GM06990 (cell line): ENCODE measurements around the gene NFAT5.
"Not testable (repeated sequence)": the region's sequence is repeated elsewhere in the genome, so short reads cannot be mapped to it uniquely, and the experiment has no call there.

Experiments used
- DNase-seq: peaks from one replicate; pipeline ENCODE4 v3.0.0-alpha.2; 2011; ENCODE audit not compliant: insufficient read length; ENCODE audit errors: extremely low read depth
- H3K27me3 ChIP-seq: replicated peaks from 2 replicates; pipeline ENCODE4 v1.6.0; 2011; ENCODE audit warnings: low read length; ENCODE audit not compliant: control insufficient read depth, insufficient read depth
- H3K36me3 ChIP-seq: 2 replicates; pipeline ENCODE4 v1.5.1; 2011; ENCODE audit warnings: low read length; ENCODE audit not compliant: control insufficient read depth, insufficient read depth
- H3K4me3 ChIP-seq: replicated peaks from 2 replicates; pipeline ENCODE4 v1.5.1; 2011; ENCODE audit warnings: low read depth, mild to moderate bottlenecking, control low read depth, low read length
- CTCF ChIP-seq: IDR thresholded peaks from 2 replicates; pipeline ENCODE4 v1.5.1; 2011; ENCODE audit warnings: low read length, control low read depth, mild to moderate bottlenecking, inconsistent platforms; ENCODE audit not compliant: insufficient read depth, poor library complexity, severe bottlenecking

NFAT5 gene

DNA sequence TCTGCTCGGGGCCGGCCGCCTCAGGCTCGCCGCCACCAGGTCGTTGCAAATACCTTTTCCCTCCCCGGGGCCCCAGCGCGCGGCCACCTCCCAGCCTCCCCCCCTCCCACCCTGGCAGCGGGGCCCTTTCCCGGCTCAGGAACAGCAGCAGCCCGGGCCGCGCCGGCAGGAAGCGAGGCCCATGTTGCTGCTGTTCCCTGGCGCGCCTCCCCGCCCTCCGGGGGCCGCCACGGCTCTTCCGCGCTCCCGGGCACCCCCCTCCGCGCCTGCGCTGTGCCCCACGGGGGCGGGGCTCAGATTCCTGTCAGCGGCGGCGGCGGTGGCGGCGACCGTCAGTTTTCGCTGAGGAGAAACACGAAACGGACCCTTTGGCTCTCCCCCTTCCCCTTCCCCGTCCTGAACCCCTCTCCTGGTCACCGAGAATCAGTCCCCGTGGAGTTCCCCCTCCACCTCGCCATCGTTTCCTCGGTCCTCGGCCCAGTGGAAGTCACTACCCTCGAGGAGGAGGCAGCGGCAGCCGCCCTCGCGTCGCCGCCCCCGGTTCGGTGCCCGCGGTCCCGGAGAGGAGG, at the start of gene NFAT5:
TSS of gene NFAT5 (plus strand) at position 296 of the 569 bp plus-strand sequence. CDS start 336 bp downstream, outside the sequence.
- Histone ChIP-seq H3K36me3 (no peaks in the 10 kb centered on the region), H3K27me3 (no peaks in the 10 kb centered on the region), H3K4me3 (peak within 1 kb of the TSS; percentile 90)
- DNase-seq = peak; percentile 91
- no peak for TF ChIP-seq CTCF

DNA sequence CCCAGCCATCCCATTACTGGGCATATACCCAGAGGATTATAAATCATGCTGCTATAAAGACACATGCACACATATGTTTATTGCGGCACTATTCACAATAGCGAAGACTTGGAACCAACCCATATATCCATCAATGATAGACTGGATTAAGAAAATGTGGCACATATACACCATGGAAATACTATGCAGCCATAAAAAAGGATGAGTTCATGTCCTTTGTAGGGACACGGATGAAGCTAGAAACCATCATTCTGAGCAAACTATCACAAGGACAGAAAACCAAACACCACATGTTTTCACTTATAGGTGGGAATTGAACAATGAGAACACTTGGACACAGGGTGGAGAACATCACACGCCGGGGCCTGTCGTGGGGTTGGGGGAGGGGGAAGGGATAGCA, 47.9 kb upstream of the NFAT5 start:
- not testable (repeated sequence) for DNase-seq, H3K27me3 ChIP-seq, H3K4me3 ChIP-seq, H3K36me3 ChIP-seq

DNA sequence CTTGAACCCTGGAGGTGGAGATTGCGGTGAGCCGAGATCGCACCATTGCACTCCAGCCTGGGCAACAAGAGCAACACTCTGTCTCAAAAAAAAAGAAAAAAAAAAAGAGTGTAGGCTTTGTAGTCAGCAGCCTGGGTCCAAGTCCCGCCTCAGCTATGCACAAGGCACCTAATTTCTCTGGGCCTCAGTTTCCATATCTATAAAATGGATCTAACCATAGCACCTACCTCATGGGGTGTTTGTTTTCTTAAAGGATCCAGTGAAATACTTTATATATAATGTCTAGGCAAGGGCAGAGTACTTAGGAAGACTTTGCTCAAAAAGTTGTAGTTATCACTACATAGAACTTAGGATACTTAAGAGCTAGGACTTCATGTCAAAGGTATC, 45.4 kb upstream of the NFAT5 start:
- Histone ChIP-seq H3K4me3 (no peak overlapping the region), H3K27me3 (no peaks in the 10 kb centered on the region), H3K36me3 (no peaks in the 10 kb centered on the region)
- DNase-seq = no peak
- no peak for TF ChIP-seq CTCF

DNA sequence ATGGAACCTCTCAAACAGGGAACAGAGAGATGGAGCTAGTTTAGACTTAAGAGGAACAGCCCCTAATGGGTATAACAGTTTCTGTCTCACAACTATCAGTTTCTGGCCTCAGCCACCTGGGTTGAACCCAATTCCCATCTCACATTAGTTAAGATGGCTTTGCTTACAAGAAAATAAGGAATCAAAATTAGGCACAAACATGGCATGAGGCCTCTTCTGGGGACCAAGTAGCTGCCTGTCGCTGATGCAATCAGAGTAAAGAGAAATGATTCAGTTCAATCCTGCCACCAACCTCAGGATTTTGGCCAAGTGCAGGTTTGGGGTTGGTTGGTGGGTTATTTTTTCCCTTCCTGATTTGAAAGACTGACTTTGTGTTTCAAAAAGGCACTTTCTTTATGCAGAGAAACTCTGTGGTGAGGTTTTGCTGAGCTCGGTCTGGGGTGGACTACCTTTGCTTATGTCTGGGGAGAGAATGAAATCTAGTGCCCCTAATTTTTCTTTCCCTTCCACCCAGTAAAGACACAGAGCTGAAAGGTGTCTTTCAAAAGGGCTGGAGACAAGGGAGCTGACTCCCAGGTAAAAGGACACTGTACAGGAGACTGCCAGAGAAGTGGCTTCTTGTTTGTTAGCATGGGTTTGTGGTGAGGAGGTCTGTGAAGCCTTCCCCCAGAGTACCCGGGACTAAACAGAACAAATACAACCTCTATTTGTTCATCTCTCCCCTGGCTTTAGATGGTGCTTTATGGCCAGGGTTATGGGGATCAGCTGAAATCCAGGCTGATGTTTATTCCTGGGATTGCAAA, 44.8 kb upstream of the NFAT5 start:
- H3K4me3 ChIP-seq = no peak overlapping the region
- H3K27me3 ChIP-seq = no peaks in the 10 kb centered on the region
- H3K36me3 ChIP-seq = no peaks in the 10 kb centered on the region
- DNase-seq = peak; percentile 29
- no peak for TF ChIP-seq CTCF

DNA sequence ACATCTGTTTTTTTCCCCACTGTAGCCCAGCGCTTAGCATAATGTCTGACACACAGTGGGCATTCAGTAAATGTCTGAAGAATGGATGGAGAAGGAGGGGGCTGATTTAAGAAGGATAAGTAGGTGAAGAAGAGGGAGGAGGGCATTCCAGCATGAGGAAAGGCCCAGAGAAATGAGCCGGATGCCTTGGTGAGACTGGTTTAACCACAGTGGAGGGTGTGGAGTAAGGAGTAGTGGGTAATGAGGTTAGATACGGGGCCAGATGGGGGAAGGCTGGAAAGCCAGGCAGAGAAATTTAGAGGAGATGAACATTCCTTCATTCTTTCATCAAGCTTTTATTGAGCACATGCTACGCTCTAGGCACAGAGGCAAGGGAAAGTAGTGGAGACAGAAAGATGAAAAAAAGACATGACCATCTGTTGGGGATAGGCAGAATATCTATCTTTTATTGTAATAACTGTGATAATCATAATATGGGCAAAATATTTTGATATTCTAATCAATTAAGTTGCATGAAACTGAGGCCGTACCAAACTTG, 43.7 kb upstream of the NFAT5 start:
- Histone ChIP-seq H3K4me3 (no peak overlapping the region), H3K36me3 (no peaks in the 10 kb centered on the region), H3K27me3 (no peaks in the 10 kb centered on the region)
- no peak for DNase-seq
- TF ChIP-seq CTCF = no peak

DNA sequence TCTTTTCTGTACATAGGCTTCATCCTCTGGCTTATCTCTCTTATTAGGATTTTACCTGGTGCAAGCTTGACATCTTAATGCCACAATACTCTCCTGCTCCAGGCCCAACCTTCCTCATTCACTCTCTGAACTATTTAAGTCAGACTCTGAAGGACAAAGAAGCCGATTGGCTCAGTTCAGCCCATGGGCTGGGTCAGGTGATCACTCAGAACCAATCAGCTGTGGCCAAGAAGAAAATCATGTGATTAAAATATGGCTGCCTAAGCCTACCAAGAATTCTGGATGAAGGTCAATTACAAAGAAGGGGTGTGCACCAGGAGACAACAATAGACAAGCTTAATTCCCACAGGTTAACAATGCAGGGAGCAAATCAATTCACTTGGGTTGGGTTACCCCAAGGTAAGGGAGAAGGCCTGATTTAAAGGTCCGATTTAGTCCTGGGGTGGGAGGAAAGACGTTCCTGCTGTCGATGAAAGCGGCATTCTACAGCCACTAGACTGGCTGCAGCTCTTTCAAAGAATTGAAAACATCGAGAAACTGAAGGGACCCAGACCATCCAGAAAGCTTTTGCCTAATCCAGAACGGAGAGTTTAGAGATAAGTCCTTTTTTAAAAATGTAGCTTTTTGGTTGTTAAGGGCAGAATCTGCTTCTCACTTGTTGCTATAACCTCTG, 42.9 kb upstream of the NFAT5 start:
- no peaks in the 10 kb centered on the region for H3K27me3 ChIP-seq
- DNase-seq = no peak
- no peak overlapping the region for H3K4me3 ChIP-seq
- no peaks in the 10 kb centered on the region for H3K36me3 ChIP-seq
- TF ChIP-seq CTCF = no peak
